Panc1 (cell line): Measurements from ENCODE around the gene DRAM1. TPM values are rescaled to one million over a fixed set of nuclear protein-coding genes. Genes with fewer than 3 reads are reported as not detected.

Source experiments
- ATAC-seq: fragments of 200-7000 bp; cut with Tn5 transposase; 2 replicates; pipeline ENCODE4 v1.9.1; 2020; ENCODE audit warnings: mild to moderate bottlenecking, moderate library complexity
- BruUV-seq: library from RNA; stranded (reverse); fragments of 400-500 nt; replicated peaks from 2 replicates; lab custom pipeline; 2021; lab: Mats Ljungman, UMichigan
- CTCF ChIA-PET: fragments of 300-600 bp; sonication (Branson Sonifier 250); formaldehyde crosslinking; loops from one replicate; lab custom pipeline; 2022; ENCODE audit warnings: antibody characterized with exemption; lab: Charles Lee
- POLR2A ChIA-PET: fragments of 300-600 bp; sonication (Branson Sonifier 250); formaldehyde crosslinking; loops from one replicate; lab custom pipeline; 2022; ENCODE audit warnings: antibody characterized with exemption; lab: Charles Lee
- DNase-seq: peaks from one replicate; pipeline ENCODE4 v3.0.0-alpha.2; 2010; ENCODE audit warnings: low read depth, low spot score
- H3K27ac ChIP-seq: 2 replicates; pipeline ENCODE4 v1.5.1; 2011; ENCODE audit warnings: mild to moderate bottlenecking, low read length, inconsistent platforms
- H3K27me3 ChIP-seq: fragments of 200-500 bp; sonication (Bioruptor generic); 2 replicates; pipeline ENCODE4 v1.6.0; 2014; ENCODE audit warnings: low read length, inconsistent platforms; ENCODE audit not compliant: control insufficient read depth, insufficient read depth
- H3K36me3 ChIP-seq: fragments of 200-500 bp; sonication (Bioruptor generic); 2 replicates; pipeline ENCODE4 v1.5.1; 2014; ENCODE audit warnings: inconsistent platforms, mild to moderate bottlenecking, low read length, moderate library complexity; ENCODE audit not compliant: control insufficient read depth, insufficient read depth
- H3K4me1 ChIP-seq: 2 replicates; pipeline ENCODE4 v1.5.1; 2011; ENCODE audit warnings: inconsistent platforms, mild to moderate bottlenecking, low read length, moderate library complexity; ENCODE audit not compliant: control insufficient read depth, insufficient read depth
- H3K4me3 ChIP-seq, 2 experiments: 2 replicates each; pipeline ENCODE4 v1.5.1; 2011 to 2012; ENCODE audit warnings: low read depth in 2 of 2, low read length in 2 of 2, mild to moderate bottlenecking in 2 of 2, inconsistent platforms in 1 of 2, moderate library complexity in 1 of 2
- H3K9me3 ChIP-seq: fragments of 200-500 bp; sonication (Bioruptor generic); 2 replicates; pipeline ENCODE4 v1.5.1; 2014; ENCODE audit warnings: low read depth, mild to moderate bottlenecking, inconsistent platforms, low read length, moderate library complexity; ENCODE audit not compliant: control insufficient read depth, insufficient read depth
- CTCF ChIP-seq: fragments of 450-650 bp; IDR thresholded peaks from 2 replicates; pipeline ENCODE4 v1.5.1; 2017; ENCODE audit warnings: mild to moderate bottlenecking
- POLR2AphosphoS5 ChIP-seq: IDR thresholded peaks from 2 replicates; pipeline ENCODE4 v1.6.1; 2012; ENCODE audit warnings: mild to moderate bottlenecking, low read depth, low read length, moderate library complexity
- REST ChIP-seq, 2 experiments: IDR thresholded peaks; 2 replicates each; pipeline ENCODE4 v1.6.1; 2011 to 2012; ENCODE audit warnings: low read depth in 2 of 2, control low read depth in 1 of 2, low read length in 1 of 2, mild to moderate bottlenecking in 1 of 2, moderate library complexity in 1 of 2; ENCODE audit not compliant: insufficient read depth in 1 of 2
- SIN3A ChIP-seq: IDR thresholded peaks from 2 replicates; pipeline ENCODE4 v1.6.1; 2012; ENCODE audit warnings: low read depth, mild to moderate bottlenecking, low read length, moderate library complexity, borderline replicate concordance; ENCODE audit not compliant: insufficient read depth
- TCF7L2 ChIP-seq: IDR thresholded peaks from 2 replicates; pipeline ENCODE4 v1.6.1; 2011; ENCODE audit warnings: mild to moderate bottlenecking, low read depth, low read length, inconsistent platforms
- in situ Hi-C: cut with HindIII; loops from 2 replicates; pipeline ENCODE4 v1.10.0; 2016; ENCODE audit warnings: low sequenced_read_pairs, low pct_unique_long_range_greater_than_20kb
- intact Hi-C: fragments of 100-400 bp; cut with micrococcal nuclease; formaldehyde crosslinking; loops from one replicate; pipeline ENCODE4 v1.10.0; 2022; ENCODE audit not compliant: unreplicated experiment
- total RNA-seq: library from RNA; stranded (reverse); gene quantifications from one replicate; pipeline ENCODE4 v1.2.1, GENCODE V29; 2021; ENCODE audit not compliant: unreplicated experiment

DRAM1 gene
- total RNA-seq, 1 experiment from 2014 or later, result 19.2 TPM

- ATAC-seq (no peak), DNase-seq (no peak)
- Histone ChIP-seq H3K9me3 (no peaks in the 10 kb centered on the region), H3K27ac (no peak overlapping the region), H3K4me1 (no peaks in the 10 kb centered on the region), H3K27me3 (no peaks in the 10 kb centered on the region), H3K36me3 (no peaks in the 10 kb centered on the region), H3K4me3 (no peak overlapping the region)
- in situ Hi-C loops, result no loop called here
- no TSS peak for BruUV-seq
- ChIA-PET CTCF (no interaction called here), POLR2A (no interaction called here)
- TF ChIP-seq TCF7L2 (no peak), POLR2AphosphoS5 (no peak), CTCF (no peak), SIN3A (no peak), REST (IDR thresholded peaks at IDR 0.05; ENCODE audit: insufficient read depth in 1 of 2, low read depth in 2 of 2, low read length in 1 of 2) (no peak)
- intact Hi-C loops, result no loop called here
Measured at GRCh38 chr12:101923045-101923718, 45.8 kb downstream of the DRAM1 start.

GRCh38 chr12:101924618-101925017 lies 47.2 kb downstream of the DRAM1 start:
- BruUV-seq, result no TSS peak
- no peak for DNase-seq
- no peak overlapping the region for H3K4me3 ChIP-seq

More at GRCh38 chr12:101924618-101925017, 47.2 kb downstream of the DRAM1 start:
- H3K36me3 ChIP-seq, result no peaks in the 10 kb centered on the region
- no peak overlapping the region for H3K27ac ChIP-seq
- ChIA-PET POLR2A (no interaction called here), CTCF (no interaction called here)
- no peaks in the 10 kb centered on the region for H3K4me1 ChIP-seq
- ATAC-seq, result no peak
- no peaks in the 10 kb centered on the region for H3K9me3 ChIP-seq
- in situ Hi-C loops (no loop called here), intact Hi-C loops (no loop called here)
- TF ChIP-seq POLR2AphosphoS5, result no peak
- TF ChIP-seq TCF7L2, result no peak
- no peak for TF ChIP-seq REST (IDR thresholded peaks at IDR 0.05; ENCODE audit: insufficient read depth in 1 of 2, low read depth in 2 of 2, low read length in 1 of 2)
- no peak for TF ChIP-seq SIN3A
- TF ChIP-seq CTCF, result no peak
- H3K27me3 ChIP-seq, result no peaks in the 10 kb centered on the region
